ENCODE results near the gene MAD2L1. TPM values are rescaled to one million over a fixed set of nuclear protein-coding genes. Genes with fewer than 3 reads are reported as not detected.

The MAD2L1 gene
- total and polyA plus RNA-seq, 2 of the 4 experiments (the other 2 are of a cell fraction), result 13.6 to 15.2 TPM

DNA sequence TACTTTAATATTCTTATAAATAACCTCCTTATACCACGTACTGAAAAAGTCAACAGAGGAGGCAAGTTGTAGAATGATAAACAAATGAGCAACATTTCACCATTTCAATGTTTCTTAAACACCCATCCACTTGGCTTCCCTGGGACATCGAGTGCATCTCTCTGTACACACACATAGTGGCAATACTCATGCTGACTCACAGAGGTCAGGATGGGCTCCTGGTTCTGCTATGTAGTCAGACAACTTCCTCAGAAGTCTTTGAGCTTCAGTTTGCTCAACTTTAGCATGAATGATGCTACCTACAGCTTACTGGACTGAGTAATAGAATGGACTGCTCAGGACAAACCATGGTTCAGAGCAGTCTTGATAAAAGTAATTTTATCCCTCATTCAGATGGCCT, 56.9 kb downstream of the MAD2L1 start:
- in situ Hi-C loops (cut with MboI; ENCODE audit: low sequenced_read_pairs), result no loop called here
- dilution Hi-C loops (cut with HindIII; ENCODE audit: low sequenced_read_pairs, unreplicated experiment), result no loop called here
- H3K4ac ChIP-seq (ENCODE audit: low read depth, low read length), result 0 out of 2 replicates have a peak overlapping the region, but pooled peaks have one; percentile 1
- ChIA-PET CTCF (no interaction called here), POLR2A (ENCODE audit: unreplicated experiment) (no interaction called here)
- H2BK120ac ChIP-seq (ENCODE audit: low read depth, low read length), result 0 out of 2 replicates have a peak overlapping the region, but pooled peaks have one; percentile 22
- H4K91ac ChIP-seq (ENCODE audit: insufficient read depth, low read depth, low read length), result no peak overlapping the region
- H2BK15ac ChIP-seq (ENCODE audit: low read depth, low read length), result no peak overlapping the region
- no peak overlapping the region for H3K23ac ChIP-seq (ENCODE audit: low read depth, low read length)
- ATAC-seq (ENCODE audit: low read depth) (peak; percentile 92), DNase-seq (peak; percentile 96)
- no TSS peak for BruUV-seq (replicated peaks)
- H2AK9ac ChIP-seq (replicated peaks; ENCODE audit: low read depth, low read length, poor library complexity), result no peak overlapping the region
- H3K14ac ChIP-seq (replicated peaks; ENCODE audit: low read depth, low read length), result no peak overlapping the region
- H3K27ac ChIP-seq (ENCODE audit: insufficient read depth, low read length), result peak overlapping the region; percentile 32; the same call in 1 of the 2 replicates
- H4K5ac ChIP-seq (ENCODE audit: low read depth, low read length), result no peak overlapping the region
- intact Hi-C loops (cut with micrococcal nuclease), result no loop called here
- no CpG with 5 or more reads among the region's 2 CpGs for WGBS, 2 experiments (ENCODE audit: extremely low coverage in 2 of 2, insufficient read length in 1 of 2)
- no peaks in the 10 kb centered on the region for H3K27me3 ChIP-seq (ENCODE audit: control insufficient read depth, insufficient read depth, low read length)
- no peaks in the 10 kb centered on the region for H3K36me3 ChIP-seq (ENCODE audit: control insufficient read depth, insufficient read depth, low read length)
- H3K9ac ChIP-seq (ENCODE audit: low read depth, low read length), result no peak overlapping the region
- peak overlapping the region in 1 of 2 experiments; percentile 16; a peak in 1 of 4 replicates for H4K8ac ChIP-seq (ENCODE audit: low read depth in 2 of 2, low read length in 2 of 2)
- H2AFZ ChIP-seq (replicated peaks; ENCODE audit: low read length, poor library complexity), result no peak overlapping the region
- H4K20me1 ChIP-seq (ENCODE audit: insufficient read depth, low read length), result no peaks in the 10 kb centered on the region
- no peak overlapping the region for H2AK5ac ChIP-seq (ENCODE audit: low read depth, low read length)
- peaks cover 7% of the 10 kb centered on the region for H3K9me1 ChIP-seq (ENCODE audit: insufficient read depth, low read length)
- H3K4me1 ChIP-seq (ENCODE audit: control insufficient read depth, insufficient read depth, low read length), result peaks cover 10% of the 10 kb centered on the region
- H3K18ac ChIP-seq (ENCODE audit: low read depth, low read length), result peak overlapping the region; percentile 58; the same call in 1 of the 2 replicates
- peak overlapping the region; percentile 82 for H2BK5ac ChIP-seq (ENCODE audit: low read depth, low read length, poor library complexity, severe bottlenecking)
- H3K9me3 ChIP-seq (ENCODE audit: control insufficient read depth, insufficient read depth, low read length), result no peaks in the 10 kb centered on the region
- H3K79me1 ChIP-seq (ENCODE audit: low read depth in 1 of 2, low read length in 2 of 2), result no peaks in the 10 kb centered on the region
- H3K4me2 ChIP-seq (ENCODE audit: low read depth, low read length), result no peak overlapping the region
- no peak overlapping the region for H3K56ac ChIP-seq (ENCODE audit: extremely low read depth, insufficient read depth, low read length)
- peak overlapping the region; percentile 16; the same call in 1 of the 2 replicates for H2BK20ac ChIP-seq (ENCODE audit: low read depth, low read length)
- no peak overlapping the region for H3K4me3 ChIP-seq (ENCODE audit: insufficient read depth, low read depth, low read length)
- TF ChIP-seq, protein P1, sequence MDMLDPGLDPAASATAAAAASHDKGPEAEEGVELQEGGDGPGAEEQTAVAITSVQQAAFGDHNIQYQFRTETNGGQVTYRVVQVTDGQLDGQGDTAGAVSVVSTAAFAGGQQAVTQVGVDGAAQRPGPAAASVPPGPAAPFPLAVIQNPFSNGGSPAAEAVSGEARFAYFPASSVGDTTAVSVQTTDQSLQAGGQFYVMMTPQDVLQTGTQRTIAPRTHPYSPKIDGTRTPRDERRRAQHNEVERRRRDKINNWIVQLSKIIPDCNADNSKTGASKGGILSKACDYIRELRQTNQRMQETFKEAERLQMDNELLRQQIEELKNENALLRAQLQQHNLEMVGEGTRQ (IDR thresholded peaks at IDR 0.05; ENCODE audit: low read depth, low read length), result no peak
- TF ChIP-seq RAD21 (IDR thresholded peaks at IDR 0.05; ENCODE audit: low read length) (peak; percentile 13; the same call in 1 of the 2 replicates), CEBPB (IDR thresholded peaks at IDR 0.05; ENCODE audit: low read depth, low read length) (peak; percentile 69), RCOR1 (IDR thresholded peaks at IDR 0.05; ENCODE audit: insufficient replicate concordance, low read length) (no peak), MXI1 (IDR thresholded peaks at IDR 0.05; ENCODE audit: borderline replicate concordance, low read depth, low read length) (no peak), POLR2A (IDR thresholded peaks at IDR 0.05; ENCODE audit: low read depth, low read length) (no peak), MAZ (IDR thresholded peaks at IDR 0.05; ENCODE audit: borderline replicate concordance, low read depth, low read length) (no peak), FOS (IDR thresholded peaks at IDR 0.05; ENCODE audit: low read depth, low read length) (peak; percentile 82), MAFK (IDR thresholded peaks at IDR 0.05; ENCODE audit: low read depth, low read length) (no peak), SMC3 (IDR thresholded peaks at IDR 0.05; ENCODE audit: low read depth, low read length) (no peak), NFE2L2 (IDR thresholded peaks at IDR 0.05; ENCODE audit: low read depth, low read length) (no peak), CHD1 (IDR thresholded peaks at IDR 0.05; ENCODE audit: low read depth, low read length) (no peak), RFX5 (IDR thresholded peaks at IDR 0.05; ENCODE audit: low read depth, low read length) (no peak), BHLHE40 (IDR thresholded peaks at IDR 0.05; ENCODE audit: low read depth, low read length) (peak; percentile 27; the same call in 1 of the 2 replicates)
- TF ChIP-seq, protein P2, sequence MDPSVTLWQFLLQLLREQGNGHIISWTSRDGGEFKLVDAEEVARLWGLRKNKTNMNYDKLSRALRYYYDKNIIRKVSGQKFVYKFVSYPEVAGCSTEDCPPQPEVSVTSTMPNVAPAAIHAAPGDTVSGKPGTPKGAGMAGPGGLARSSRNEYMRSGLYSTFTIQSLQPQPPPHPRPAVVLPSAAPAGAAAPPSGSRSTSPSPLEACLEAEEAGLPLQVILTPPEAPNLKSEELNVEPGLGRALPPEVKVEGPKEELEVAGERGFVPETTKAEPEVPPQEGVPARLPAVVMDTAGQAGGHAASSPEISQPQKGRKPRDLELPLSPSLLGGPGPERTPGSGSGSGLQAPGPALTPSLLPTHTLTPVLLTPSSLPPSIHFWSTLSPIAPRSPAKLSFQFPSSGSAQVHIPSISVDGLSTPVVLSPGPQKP (IDR thresholded peaks at IDR 0.05; ENCODE audit: borderline replicate concordance, low read depth, low read length), result no peak
- TF ChIP-seq, protein P3, sequence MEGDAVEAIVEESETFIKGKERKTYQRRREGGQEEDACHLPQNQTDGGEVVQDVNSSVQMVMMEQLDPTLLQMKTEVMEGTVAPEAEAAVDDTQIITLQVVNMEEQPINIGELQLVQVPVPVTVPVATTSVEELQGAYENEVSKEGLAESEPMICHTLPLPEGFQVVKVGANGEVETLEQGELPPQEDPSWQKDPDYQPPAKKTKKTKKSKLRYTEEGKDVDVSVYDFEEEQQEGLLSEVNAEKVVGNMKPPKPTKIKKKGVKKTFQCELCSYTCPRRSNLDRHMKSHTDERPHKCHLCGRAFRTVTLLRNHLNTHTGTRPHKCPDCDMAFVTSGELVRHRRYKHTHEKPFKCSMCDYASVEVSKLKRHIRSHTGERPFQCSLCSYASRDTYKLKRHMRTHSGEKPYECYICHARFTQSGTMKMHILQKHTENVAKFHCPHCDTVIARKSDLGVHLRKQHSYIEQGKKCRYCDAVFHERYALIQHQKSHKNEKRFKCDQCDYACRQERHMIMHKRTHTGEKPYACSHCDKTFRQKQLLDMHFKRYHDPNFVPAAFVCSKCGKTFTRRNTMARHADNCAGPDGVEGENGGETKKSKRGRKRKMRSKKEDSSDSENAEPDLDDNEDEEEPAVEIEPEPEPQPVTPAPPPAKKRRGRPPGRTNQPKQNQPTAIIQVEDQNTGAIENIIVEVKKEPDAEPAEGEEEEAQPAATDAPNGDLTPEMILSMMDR (conservative IDR thresholded peaks at IDR 0.05; ENCODE audit: low read depth, low read length), result no peak

Measured in IMR-90 (cell line).